Trophoblast cell (in vitro differentiated cells and primary cell): ENCODE measurements around the gene LZTS3.
A peak's percentile ranks its signal among the peaks of the same experiment; 100 is the strongest.

Source experiments
- DNase-seq, 2 donors: peaks; one replicate each; pipeline ENCODE4 v3.0.0-alpha.2; 2016
- H2AFZ ChIP-seq: 2 replicates; pipeline ENCODE4 v1.6.1; 2013; ENCODE audit warnings: low read length, moderate library complexity, mild to moderate bottlenecking; ENCODE audit not compliant: insufficient read depth, poor library complexity
- H2AK5ac ChIP-seq: 2 replicates; pipeline ENCODE4 v1.6.1; 2013; ENCODE audit warnings: mild to moderate bottlenecking, low read length
- H2BK120ac ChIP-seq: 2 replicates; pipeline ENCODE4 v1.6.1; 2013; ENCODE audit warnings: low read length, mild to moderate bottlenecking, moderate library complexity; ENCODE audit not compliant: insufficient read depth, poor library complexity
- H2BK12ac ChIP-seq: 2 replicates; pipeline ENCODE4 v1.6.1; 2013; ENCODE audit warnings: mild to moderate bottlenecking, low read length, moderate library complexity
- H2BK5ac ChIP-seq: 2 replicates; pipeline ENCODE4 v1.6.1; 2013; ENCODE audit warnings: low read length, low read depth, moderate library complexity, mild to moderate bottlenecking; ENCODE audit not compliant: poor library complexity
- H3K14ac ChIP-seq: 2 replicates; pipeline ENCODE4 v1.6.1; 2013; ENCODE audit warnings: mild to moderate bottlenecking, low read length
- H3K18ac ChIP-seq: 2 replicates; pipeline ENCODE4 v1.6.1; 2013; ENCODE audit warnings: mild to moderate bottlenecking, low read length
- H3K23ac ChIP-seq: 2 replicates; pipeline ENCODE4 v1.6.1; 2013; ENCODE audit warnings: low read length
- H3K27ac ChIP-seq: 2 replicates; pipeline ENCODE4 v1.5.1; 2013; ENCODE audit warnings: low read depth, mild to moderate bottlenecking, inconsistent platforms, low read length, moderate library complexity
- H3K27me3 ChIP-seq: 2 replicates; pipeline ENCODE4 v1.6.1; 2013; ENCODE audit warnings: inconsistent platforms, mild to moderate bottlenecking, low read length, moderate library complexity; ENCODE audit not compliant: insufficient read depth
- H3K36me3 ChIP-seq, 2 experiments: 1 replicate in 1 of 2; 2 replicates in 1 of 2; pipeline ENCODE4 v1.6.1; 2013; ENCODE audit warnings: low read length in 2 of 2, mild to moderate bottlenecking in 2 of 2, moderate library complexity in 1 of 2; ENCODE audit not compliant: insufficient read depth in 2 of 2, control insufficient read depth in 1 of 2
- H3K4ac ChIP-seq: 2 replicates; pipeline ENCODE4 v1.6.1; 2013; ENCODE audit warnings: low read depth, mild to moderate bottlenecking, low read length, moderate library complexity
- H3K4me1 ChIP-seq, 2 experiments: 1 replicate in 1 of 2; 2 replicates in 1 of 2; pipeline ENCODE4 v1.6.1; 2013; ENCODE audit warnings: low read length in 2 of 2, mild to moderate bottlenecking in 2 of 2, moderate library complexity in 1 of 2; ENCODE audit not compliant: insufficient read depth in 2 of 2, control insufficient read depth in 1 of 2
- H3K4me2 ChIP-seq: 2 replicates; pipeline ENCODE4 v1.6.1; 2013; ENCODE audit warnings: inconsistent platforms, mild to moderate bottlenecking, low read length, moderate library complexity
- H3K4me3 ChIP-seq: 2 replicates; pipeline ENCODE4 v1.5.1; 2013; ENCODE audit warnings: mild to moderate bottlenecking, low read depth, low read length, inconsistent platforms
- H3K79me1 ChIP-seq: one replicate; pipeline ENCODE4 v1.6.1; 2013; ENCODE audit warnings: low read length
- H3K79me2 ChIP-seq: 2 replicates; pipeline ENCODE4 v1.6.1; 2013; ENCODE audit warnings: low read length, mild to moderate bottlenecking; ENCODE audit not compliant: control insufficient read depth, insufficient read depth, poor library complexity
- H3K9ac ChIP-seq: 2 replicates; pipeline ENCODE4 v1.6.1; 2013; ENCODE audit warnings: mild to moderate bottlenecking, low read length
- H3K9me3 ChIP-seq: 2 replicates; pipeline ENCODE4 v1.6.1; 2013; ENCODE audit warnings: low read depth, mild to moderate bottlenecking, control low read depth, inconsistent platforms, low read length; ENCODE audit not compliant: insufficient read depth
- H4K12ac ChIP-seq: 2 replicates; pipeline ENCODE4 v1.6.1; 2013; ENCODE audit warnings: low read depth, mild to moderate bottlenecking, low read length, moderate library complexity
- H4K8ac ChIP-seq: 2 replicates; pipeline ENCODE4 v1.6.1; 2013; ENCODE audit warnings: low read depth, mild to moderate bottlenecking, low read length, moderate library complexity
- H4K91ac ChIP-seq: one replicate; pipeline ENCODE4 v1.6.1; 2013; ENCODE audit warnings: low read depth, mild to moderate bottlenecking, low read length, moderate library complexity
- WGBS: extraction: QIAGEN DNeasy Blood & Tissue Kit; methylation state at CpG from one replicate; pipeline ENCODE4 v1.1.7; 2013; ENCODE audit warnings: missing lambda C conversion rate; ENCODE audit not compliant: insufficient read length, insufficient coverage; ENCODE audit errors: extremely low coverage; 5-methylcytosine and 5-hydroxymethylcytosine counted together

LZTS3 gene

DNA sequence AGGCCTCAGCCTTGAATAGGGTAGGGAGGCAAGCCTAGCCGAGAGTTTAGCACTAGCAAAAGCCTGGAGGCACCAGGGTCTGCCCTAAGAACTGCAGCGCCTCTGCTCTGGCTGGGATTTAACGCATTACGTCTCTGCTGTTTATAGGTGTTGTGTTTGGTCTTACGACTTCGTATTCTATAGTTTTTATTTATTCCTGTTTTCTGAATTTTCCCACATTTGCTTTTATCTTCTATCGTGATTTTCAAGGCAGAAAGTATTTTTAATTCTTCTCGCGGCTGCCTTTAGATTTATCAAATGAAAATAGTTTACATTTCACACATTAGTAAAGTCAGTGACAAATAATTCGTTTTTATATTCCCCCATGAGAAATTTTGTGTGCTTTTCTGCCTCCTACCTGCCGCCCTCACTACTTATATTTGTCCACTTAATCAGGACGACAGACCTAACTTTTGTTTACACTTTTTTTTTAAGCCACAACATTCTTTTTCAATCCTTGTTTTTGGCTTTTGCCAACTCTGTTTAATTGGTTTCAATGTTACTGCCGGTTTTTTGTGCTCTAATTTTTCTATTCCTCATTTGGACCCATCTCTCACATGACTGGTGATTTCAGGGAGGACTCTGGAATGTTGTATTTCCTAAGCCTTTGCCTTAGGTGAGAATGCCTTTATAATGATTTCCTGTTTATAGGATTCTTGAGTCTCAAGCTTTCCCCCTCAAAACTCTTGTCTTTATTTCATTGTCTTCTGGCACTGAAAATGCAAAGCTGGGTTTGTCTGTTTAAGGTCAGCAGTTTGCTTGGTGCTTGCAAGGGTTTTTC lies 1.3 kb upstream of the LZTS3 start:
- H3K9me3 ChIP-seq: no peaks in the 10 kb centered on the region
- peak overlapping the region; percentile 89 for H2AFZ ChIP-seq
- peak; percentile 38 to 64 for DNase-seq
- H4K12ac ChIP-seq: peak overlapping the region; percentile 45
- peak overlapping the region; percentile 34 for H2AK5ac ChIP-seq
- H3K23ac ChIP-seq: no peak overlapping the region
- peak overlapping the region; percentile 83 for H3K14ac ChIP-seq
- H4K8ac ChIP-seq: peak overlapping the region; percentile 77
- peaks cover 2 to 4% of the 10 kb centered on the region in 2 experiments for H3K4me1 ChIP-seq
- H3K4me2 ChIP-seq: peak overlapping the region; percentile 97
- H3K79me1 ChIP-seq: peaks cover 16% of the 10 kb centered on the region
- no peak overlapping the region for H2BK12ac ChIP-seq
- H3K4me3 ChIP-seq: peak overlapping the region; percentile 88
- peak overlapping the region; percentile 13 for H3K18ac ChIP-seq
- H3K27me3 ChIP-seq: no peaks in the 10 kb centered on the region
- peak overlapping the region; percentile 46 for H3K27ac ChIP-seq
- H4K91ac ChIP-seq: peak overlapping the region; percentile 71
- peak overlapping the region; percentile 73 for H3K9ac ChIP-seq
- H3K79me2 ChIP-seq: peaks cover 7% of the 10 kb centered on the region
- peak overlapping the region; percentile 12 for H2BK120ac ChIP-seq
- no CpG with 5 or more reads among the region's 13 CpGs for WGBS
- no peaks in the 10 kb centered on the region for H3K36me3 ChIP-seq
- peak overlapping the region; percentile 67 for H2BK5ac ChIP-seq
- H3K4ac ChIP-seq: peak overlapping the region; percentile 2

DNA sequence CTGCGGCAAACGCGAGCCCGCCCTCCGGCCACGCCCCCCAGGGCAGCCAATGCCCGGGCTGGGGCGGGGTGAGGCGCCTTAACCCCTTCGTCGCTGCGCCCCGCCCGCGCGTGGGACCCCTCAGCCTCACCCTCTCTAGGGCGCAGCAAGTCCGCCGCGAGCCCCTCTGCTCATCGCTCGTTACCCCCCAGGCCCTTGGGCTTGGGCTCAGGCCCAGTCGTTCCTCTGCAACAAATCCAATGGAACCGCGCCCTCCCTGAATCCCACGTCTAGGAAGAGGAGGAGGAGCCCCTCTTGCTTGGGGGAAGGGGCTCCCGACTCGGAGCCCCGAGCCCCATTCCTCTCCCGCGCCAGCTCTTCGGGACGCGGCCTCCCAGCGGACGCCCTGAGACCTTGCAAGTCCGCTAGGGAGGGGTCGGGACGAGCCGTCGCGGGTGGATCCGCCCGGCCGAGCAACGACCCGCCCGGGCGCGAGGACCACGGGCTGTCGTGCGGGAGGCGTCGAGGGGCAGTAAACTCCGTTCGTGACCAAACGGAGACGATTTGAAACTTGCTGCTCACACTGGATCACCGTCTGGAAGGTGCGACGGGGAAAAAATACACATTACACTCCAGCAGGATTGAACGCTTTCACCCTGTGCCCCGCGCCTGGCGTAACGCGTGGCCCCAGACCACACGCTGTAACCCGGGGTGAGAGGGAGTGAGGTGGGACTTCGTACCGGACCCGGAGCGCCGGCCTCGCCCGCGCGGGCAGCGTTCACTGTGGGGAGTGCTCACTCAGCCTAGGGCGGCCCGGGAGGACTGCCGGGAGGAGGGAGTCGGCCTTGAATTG lies 477 bp upstream of the LZTS3 start:
- Histone ChIP-seq H2BK5ac (peak overlapping the region; percentile 67), H3K4me3 (peak overlapping the region; percentile 88), H3K4me1 (peaks cover 2 to 4% of the 10 kb centered on the region in 2 experiments), H2BK120ac (peak overlapping the region; percentile 12), H3K36me3 (no peaks in the 10 kb centered on the region), H2BK12ac (peak overlapping the region; percentile 31), H3K9ac (peak overlapping the region; percentile 73), H3K23ac (no peak overlapping the region), H4K8ac (peak overlapping the region; percentile 77), H2AK5ac (peak overlapping the region; percentile 34), H3K14ac (peak overlapping the region; percentile 83), H3K27ac (peak overlapping the region; percentile 46), H3K18ac (peak overlapping the region; percentile 13), H3K9me3 (no peaks in the 10 kb centered on the region), H3K4me2 (peak overlapping the region; percentile 97), H3K79me1 (peaks cover 16% of the 10 kb centered on the region), H3K4ac (peak overlapping the region; percentile 2), H4K91ac (peak overlapping the region; percentile 71), H3K79me2 (peaks cover 7% of the 10 kb centered on the region), H4K12ac (peak overlapping the region; percentile 55), H2AFZ (peak overlapping the region; percentile 89), H3K27me3 (no peaks in the 10 kb centered on the region)
- WGBS: no CpG with 5 or more reads among the region's 84 CpGs
- DNase-seq: peak; percentile 59 to 80

DNA sequence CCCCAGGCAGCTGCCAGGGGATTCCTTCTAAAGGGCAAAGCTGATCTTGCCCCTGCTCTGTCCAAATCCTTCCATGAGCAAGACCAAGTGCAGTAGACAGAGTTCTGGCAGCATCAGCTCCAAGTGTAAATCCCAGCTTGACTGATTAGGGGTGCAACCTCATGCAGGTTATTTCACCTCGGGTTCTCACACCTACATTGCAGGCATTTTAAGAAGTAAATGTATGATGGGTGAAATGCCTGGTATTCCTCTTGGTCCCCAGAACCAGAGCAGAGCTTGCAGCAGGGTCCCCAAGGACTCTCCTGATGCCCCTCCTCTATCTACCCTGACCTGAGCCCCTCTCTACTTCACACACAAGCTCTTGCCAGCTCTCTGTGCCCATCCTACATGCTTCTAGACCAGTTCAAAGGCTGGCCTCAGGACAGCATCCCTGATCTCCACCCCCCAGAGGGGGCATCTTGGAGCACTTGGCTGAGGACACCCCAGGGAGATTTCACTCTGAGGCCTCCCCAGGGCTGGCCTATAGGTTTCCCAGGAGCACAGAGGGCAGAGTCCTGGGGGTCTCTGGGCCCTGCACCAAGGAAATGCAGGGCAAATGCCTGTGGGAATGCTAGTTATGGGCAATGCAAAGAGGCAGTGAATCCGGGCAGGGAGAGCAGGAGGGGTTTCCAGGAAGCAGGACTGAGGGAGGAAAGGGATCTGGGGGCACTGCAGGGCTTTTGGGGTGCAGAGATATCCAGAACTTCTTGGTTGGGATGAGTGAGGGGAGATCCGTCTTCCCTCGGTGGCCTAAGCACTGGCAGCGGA lies 1.0 kb downstream of the LZTS3 start:
- Histone ChIP-seq H2AFZ (no peak overlapping the region), H3K4me3 (peak overlapping the region; percentile 99), H3K9ac (peak overlapping the region; percentile 36), H3K18ac (peak overlapping the region; percentile 24), H2BK12ac (no peak overlapping the region), H3K9me3 (no peaks in the 10 kb centered on the region), H3K4ac (no peak overlapping the region), H3K14ac (no peak overlapping the region), H2AK5ac (no peak overlapping the region), H3K79me1 (peaks cover 25% of the 10 kb centered on the region), H2BK120ac (no peak overlapping the region), H3K36me3 (no peaks in the 10 kb centered on the region), H3K4me1 (peaks cover 7 to 15% of the 10 kb centered on the region in 2 experiments), H4K12ac (peak overlapping the region; percentile 11), H3K23ac (peak overlapping the region; percentile 13), H2BK5ac (no peak overlapping the region), H4K8ac (no peak overlapping the region), H4K91ac (no peak overlapping the region), H3K79me2 (peaks cover 9% of the 10 kb centered on the region), H3K27ac (no peak overlapping the region), H3K4me2 (peak overlapping the region; percentile 97), H3K27me3 (no peaks in the 10 kb centered on the region)
- no peak for DNase-seq
- no CpG with 5 or more reads among the region's 5 CpGs for WGBS
